ENCODE results near the gene BBS2. TPM values are rescaled to one million over a fixed set of nuclear protein-coding genes. Genes with fewer than 3 reads are reported as not detected.

The BBS2 gene
- total and polyA plus RNA-seq, 9 of the 15 experiments (the other 6 are each of a cell fraction or from before 2014, with no cell fraction given) = 4.2 to 22.7 (median 10.2) TPM

GRCh38 chr16:56462064-56462796 lies 57.6 kb downstream of the BBS2 start (continued):
- TF ChIP-seq PTBP1 (IDR thresholded peaks at IDR 0.05; ENCODE audit: low read depth, low read length) = no peak
- TF ChIP-seq MTA1 (IDR thresholded peaks at IDR 0.05; ENCODE audit: borderline replicate concordance) = 0 out of 2 replicates have a peak, but pooled peaks have one; percentile 54
- peak in 1 of 2 experiments; percentile 62; a peak in 1 of 4 replicates for TF ChIP-seq ZNF639 (CRISPR knock-in tag; conservative IDR thresholded peaks at IDR 0.05 in 1 of 2, IDR thresholded peaks at IDR 0.05 in 1 of 2)
- TF ChIP-seq ZNF197 (CRISPR knock-in tag; IDR thresholded peaks at IDR 0.05; ENCODE audit: low read depth) = no peak; the same call in 1 of the 2 replicates
- peak; percentile 95 for TF ChIP-seq TAL1 (IDR thresholded peaks at IDR 0.05)
- peak; percentile 36; the same call in 1 of the 2 replicates for TF ChIP-seq ZNF449 (CRISPR knock-in tag; IDR thresholded peaks at IDR 0.05)
- TF ChIP-seq TRIM24 (IDR thresholded peaks at IDR 0.05) = peak; percentile 46 to 75; a peak in 3 of 4 replicates
- TF ChIP-seq E2F4 (CRISPR knock-in tag; IDR thresholded peaks at IDR 0.05; ENCODE audit: low read depth) = no peak
- no peak for TF ChIP-seq BRF1 (IDR thresholded peaks at IDR 0.05; ENCODE audit: borderline replicate concordance, extremely low read depth, insufficient read length)
- peak; percentile 93 for TF ChIP-seq DPF2 (IDR thresholded peaks at IDR 0.05)
- peak; percentile 79 for TF ChIP-seq NFIC (IDR thresholded peaks at IDR 0.05)
- peak; percentile 41; the same call in 1 of the 2 replicates for TF ChIP-seq RNF2 (IDR thresholded peaks at IDR 0.05)
- TF ChIP-seq SIRT6 (IDR thresholded peaks at IDR 0.05; ENCODE audit: low read depth, low read length) = no peak
- no peak for TF ChIP-seq PPARD (CRISPR knock-in tag; IDR thresholded peaks at IDR 0.05)
- TF ChIP-seq SMARCC2 (IDR thresholded peaks at IDR 0.05; ENCODE audit: low read depth) = peak; percentile 75
- peak; percentile 97 for TF ChIP-seq ARID1B (IDR thresholded peaks at IDR 0.05)
- no peak for TF ChIP-seq GTF2B (IDR thresholded peaks at IDR 0.05; ENCODE audit: extremely low read depth, insufficient read length)
- TF ChIP-seq PYGO2 (tag; IDR thresholded peaks at IDR 0.05) = no peak
- peak; percentile 61; the same call in 1 of the 2 replicates for TF ChIP-seq PHB2 (IDR thresholded peaks at IDR 0.05; ENCODE audit: low read depth)
- TF ChIP-seq SMARCE1 (IDR thresholded peaks at IDR 0.05) = peak; percentile 87
- no peak for TF ChIP-seq MCM2 (IDR thresholded peaks at IDR 0.05; ENCODE audit: low read depth)
- TF ChIP-seq CXXC5 (CRISPR knock-in tag; IDR thresholded peaks at IDR 0.05) = peak; percentile 13; the same call in 1 of the 2 replicates

All from K562 (cell line).